ENCODE data around the gene NME3. TPM values are rescaled to one million over a fixed set of nuclear protein-coding genes. Genes with fewer than 3 reads are reported as not detected.

NME3 gene
- total RNA-seq, 1 donor from 2014 or later, result 57.7 TPM

GRCh38 chr16:1767116-1767994 is 4.0 kb downstream of the NME3 start:
- peaks cover 7% of the 10 kb centered on the region for H3K36me3 Mint-ChIP-seq
- no peak for TF ChIP-seq CTCF (IDR thresholded peaks at IDR 0.05; ENCODE audit: unreplicated experiment)
- H3K4me1 Mint-ChIP-seq, result peaks cover 13% of the 10 kb centered on the region
- H3K27ac Mint-ChIP-seq, result no peak overlapping the region
- no peak overlapping the region for H3K4me3 Mint-ChIP-seq
- DNase-seq (ENCODE audit: low spot score in 2 of 2, unreplicated experiment in 2 of 2), result no peak
- H3K9me3 Mint-ChIP-seq, result no peaks in the 10 kb centered on the region
- H3K27me3 Mint-ChIP-seq (ENCODE audit: low read depth), result no peaks in the 10 kb centered on the region

DNA sequence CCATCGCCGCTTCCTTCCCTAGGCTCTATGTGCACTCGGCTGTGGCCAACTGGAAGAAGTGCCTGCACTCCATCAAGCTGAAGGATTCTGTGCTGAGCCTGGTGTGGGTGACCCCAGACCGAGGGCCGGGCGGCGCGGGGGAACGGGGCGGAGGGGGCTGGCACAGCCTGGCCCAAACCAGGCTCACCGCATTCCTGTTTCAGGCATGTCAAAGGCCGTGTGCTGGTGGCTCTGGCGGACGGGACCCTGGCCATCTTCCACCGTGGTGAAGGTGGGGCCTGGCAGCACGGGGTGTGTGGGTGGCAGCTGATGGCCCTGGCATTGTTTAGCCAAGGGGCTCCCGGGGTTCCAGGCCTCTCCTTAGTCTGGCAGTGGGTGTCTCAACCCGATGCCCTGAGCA is 4.6 kb downstream of the NME3 start:
- no peak for TF ChIP-seq CTCF (IDR thresholded peaks at IDR 0.05; ENCODE audit: unreplicated experiment)
- Mint-ChIP-seq H3K9me3 (no peaks in the 10 kb centered on the region), H3K27ac (no peak overlapping the region), H3K4me1 (peaks cover 7% of the 10 kb centered on the region), H3K36me3 (peaks cover 7% of the 10 kb centered on the region), H3K27me3 (ENCODE audit: low read depth) (no peaks in the 10 kb centered on the region), H3K4me3 (no peak overlapping the region)
- no peak for DNase-seq (ENCODE audit: low spot score in 2 of 2, unreplicated experiment in 2 of 2)

GRCh38 chr16:1766231-1766630 is 5.1 kb downstream of the NME3 start:
- DNase-seq (ENCODE audit: low spot score in 2 of 2, unreplicated experiment in 2 of 2), result no peak
- Mint-ChIP-seq H3K27me3 (ENCODE audit: low read depth) (no peaks in the 10 kb centered on the region), H3K9me3 (no peaks in the 10 kb centered on the region), H3K4me3 (no peak overlapping the region), H3K36me3 (peaks cover 8% of the 10 kb centered on the region), H3K4me1 (peaks cover 7% of the 10 kb centered on the region), H3K27ac (no peak overlapping the region)
- TF ChIP-seq CTCF (IDR thresholded peaks at IDR 0.05; ENCODE audit: unreplicated experiment), result no peak

DNA sequence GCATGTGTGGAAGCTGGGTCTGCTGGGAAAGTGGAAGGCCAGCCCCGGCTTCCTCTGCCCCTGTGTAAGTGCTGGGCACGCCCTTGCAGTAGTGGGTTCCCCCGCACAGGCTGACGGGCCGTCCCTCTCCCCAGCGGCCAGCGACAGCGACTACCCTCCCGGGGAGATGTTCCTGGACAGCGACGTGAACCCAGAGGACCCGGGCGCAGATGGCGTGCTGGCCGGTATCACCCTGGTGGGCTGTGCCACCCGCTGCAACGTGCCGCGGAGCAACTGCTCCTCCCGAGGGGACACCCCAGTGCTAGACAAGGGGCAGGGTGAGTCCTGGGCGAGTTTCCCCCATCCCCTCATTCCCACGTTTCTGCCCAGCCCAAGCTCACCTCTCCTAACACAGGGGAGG is 5.5 kb downstream of the NME3 start:
- Mint-ChIP-seq H3K9me3 (no peaks in the 10 kb centered on the region), H3K4me1 (peaks cover 7% of the 10 kb centered on the region), H3K27ac (no peak overlapping the region), H3K36me3 (peaks cover 10% of the 10 kb centered on the region), H3K4me3 (no peak overlapping the region), H3K27me3 (ENCODE audit: low read depth) (no peaks in the 10 kb centered on the region)
- TF ChIP-seq CTCF (IDR thresholded peaks at IDR 0.05; ENCODE audit: unreplicated experiment), result no peak
- no peak for DNase-seq (ENCODE audit: low spot score in 2 of 2, unreplicated experiment in 2 of 2)

DNA sequence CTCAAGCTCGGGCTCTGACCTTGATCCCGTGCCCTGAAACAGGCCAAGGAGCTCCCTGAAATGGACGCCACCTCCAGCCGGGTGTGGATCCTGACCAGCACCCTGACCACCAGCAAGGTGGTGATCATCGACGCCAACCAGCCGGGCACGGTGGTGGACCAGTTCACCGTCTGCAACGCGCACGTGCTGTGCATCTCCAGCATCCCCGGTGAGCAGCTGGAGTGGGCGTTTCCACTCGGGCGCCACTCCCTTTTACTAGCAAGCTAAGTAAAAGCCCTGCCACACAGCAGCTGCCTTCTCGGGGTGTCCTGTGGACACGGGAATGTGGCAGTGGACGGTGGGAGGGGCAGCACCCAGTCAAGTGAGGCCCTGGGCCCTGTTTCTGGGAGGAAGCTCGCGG is 6.4 kb downstream of the NME3 start:
- Mint-ChIP-seq H3K4me3 (no peak overlapping the region), H3K27ac (no peak overlapping the region), H3K36me3 (peaks cover 10% of the 10 kb centered on the region), H3K27me3 (ENCODE audit: low read depth) (no peaks in the 10 kb centered on the region), H3K4me1 (peaks cover under 1% of the 10 kb centered on the region), H3K9me3 (no peaks in the 10 kb centered on the region)
- TF ChIP-seq CTCF (IDR thresholded peaks at IDR 0.05; ENCODE audit: unreplicated experiment), result no peak
- no peak for DNase-seq (ENCODE audit: low spot score in 2 of 2, unreplicated experiment in 2 of 2)

Measured in mesothelial cell of epicardium (in vitro differentiated cells).